Right ventricle myocardium superior (tissue), 1 donor: ENCODE measurements around the gene AK2. TPM values are rescaled to one million over a fixed set of nuclear protein-coding genes. Genes with fewer than 3 reads are reported as not detected.
"Not testable (repeated sequence)": the region's sequence is repeated elsewhere in the genome, so short reads cannot be mapped to it uniquely, and the experiment has no call there.

Experiments used
- ATAC-seq: fragments of 200-7000 bp; cut with Tn5 transposase; one replicate; pipeline ENCODE4 v1.9.1; 2020; ENCODE audit warnings: mild to moderate bottlenecking; ENCODE audit not compliant: poor library complexity
- DNase-seq: peaks from one replicate; pipeline ENCODE4 v3.0.0-alpha.2; 2020
- intact Hi-C: fragments of 100-400 bp; cut with DNase I; formaldehyde crosslinking; loops from one replicate; pipeline ENCODE4 v1.11.2; 2022
- total RNA-seq: library from RNA; stranded (reverse); fragmentation: NEBNext Ultra II Directional; extraction: Animal tissue kit (Norgen Biotek cat#: 25700); gene quantifications from one replicate; pipeline ENCODE4 v1.2.1, GENCODE V29; 2021
- donor health status: DM: no; HTN: yes; CAD: no; lungs with severe emphysema.

The AK2 gene
- total RNA-seq, 1 donor from 2014 or later = 124 TPM

DNA sequence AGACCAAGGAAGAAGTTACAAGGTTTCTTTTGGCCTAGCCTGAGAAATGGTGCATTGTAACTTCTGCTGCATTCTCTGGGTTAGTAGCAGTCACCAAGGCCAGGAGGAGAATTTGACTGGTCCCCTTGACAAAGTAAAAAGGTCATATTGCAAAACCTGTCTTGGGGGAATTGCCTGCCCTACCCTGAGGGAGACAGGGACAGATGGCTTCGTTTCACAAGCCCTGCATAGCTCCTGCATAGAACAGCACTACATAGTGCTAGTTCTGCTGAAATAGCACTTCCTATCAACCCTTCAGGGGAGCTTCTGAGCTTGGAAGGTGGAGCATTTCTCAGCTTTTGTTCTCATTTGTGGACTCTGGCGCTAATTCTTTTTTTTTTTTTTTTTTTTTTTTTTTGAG, 20.4 kb upstream of the AK2 start:
- intact Hi-C loops = loop anchor here (5.0 kb wide), 1 partner anchor 125 kb away; no protein-coding TSS in a partner anchor

DNA sequence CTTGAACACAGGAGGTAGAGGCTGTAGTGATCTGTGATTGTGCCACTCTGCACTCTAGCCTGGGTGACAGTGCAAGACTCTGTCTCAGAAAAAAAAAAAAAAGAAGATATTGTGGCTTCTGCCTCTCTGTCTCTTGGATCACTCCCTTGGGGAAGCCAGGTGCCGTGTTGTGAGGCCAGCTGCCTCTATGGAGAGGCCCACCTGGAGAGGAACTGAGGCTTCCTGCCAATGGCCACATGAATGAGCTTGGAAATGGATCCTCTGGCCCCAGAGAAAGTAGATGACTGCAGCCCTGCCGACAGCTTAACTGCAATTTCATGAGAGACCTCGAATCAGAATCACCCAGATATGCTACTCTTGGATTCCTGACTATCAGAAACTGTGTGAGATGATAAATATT, 19.7 kb upstream of the AK2 start:
- DNase-seq (no peak), ATAC-seq (no peak)
- intact Hi-C loops = loop anchor here (5.0 kb wide), 1 partner anchor 124 kb away; no protein-coding TSS in a partner anchor

More for the DNA sequence above, 20.4 kb upstream of the AK2 start:
- ATAC-seq = no peak
- no peak for DNase-seq

DNA sequence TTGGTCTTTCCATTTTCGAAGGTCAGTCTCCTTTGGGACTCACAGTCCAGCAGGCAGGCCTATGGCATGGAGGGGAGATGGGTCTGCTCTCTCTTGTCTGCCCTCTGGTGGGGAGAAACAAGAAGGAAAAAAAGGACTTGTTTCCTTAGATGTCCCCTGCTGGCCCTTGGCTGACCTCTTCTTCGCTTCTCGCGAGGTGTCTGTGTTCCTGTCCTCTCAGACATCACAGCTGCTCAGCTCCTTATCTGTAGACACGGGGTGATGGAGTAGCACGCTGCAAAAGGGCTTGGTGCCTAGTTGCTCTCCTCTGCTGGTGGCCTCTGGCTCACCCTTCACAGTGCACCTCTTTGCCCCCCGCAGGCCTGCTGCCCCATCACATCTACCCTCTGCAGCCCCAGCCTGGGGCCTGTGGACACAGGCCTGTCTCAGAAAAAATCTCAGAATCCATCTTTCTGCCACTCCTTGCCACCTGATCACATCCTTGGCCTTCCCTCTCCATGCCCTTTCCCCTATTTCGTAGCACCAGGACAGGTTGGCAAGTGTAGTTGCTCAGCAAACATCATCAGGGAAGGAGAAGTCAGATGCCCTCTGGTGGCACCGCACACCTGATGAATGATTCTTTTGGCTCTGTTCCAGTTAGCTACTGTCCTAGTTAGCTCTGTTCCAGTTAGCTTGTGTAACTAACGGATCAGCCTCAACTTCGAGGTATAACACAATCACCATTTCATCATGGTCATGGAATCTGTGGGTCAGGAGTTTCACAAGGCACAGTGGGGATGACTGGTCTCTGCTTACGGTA, 18.7 kb upstream of the AK2 start:
- DNase-seq (peak; percentile 88), ATAC-seq (peak; percentile 93)
- intact Hi-C loops = loop anchor here (5.0 kb wide), 1 partner anchor 123 kb away; no protein-coding TSS in a partner anchor

DNA sequence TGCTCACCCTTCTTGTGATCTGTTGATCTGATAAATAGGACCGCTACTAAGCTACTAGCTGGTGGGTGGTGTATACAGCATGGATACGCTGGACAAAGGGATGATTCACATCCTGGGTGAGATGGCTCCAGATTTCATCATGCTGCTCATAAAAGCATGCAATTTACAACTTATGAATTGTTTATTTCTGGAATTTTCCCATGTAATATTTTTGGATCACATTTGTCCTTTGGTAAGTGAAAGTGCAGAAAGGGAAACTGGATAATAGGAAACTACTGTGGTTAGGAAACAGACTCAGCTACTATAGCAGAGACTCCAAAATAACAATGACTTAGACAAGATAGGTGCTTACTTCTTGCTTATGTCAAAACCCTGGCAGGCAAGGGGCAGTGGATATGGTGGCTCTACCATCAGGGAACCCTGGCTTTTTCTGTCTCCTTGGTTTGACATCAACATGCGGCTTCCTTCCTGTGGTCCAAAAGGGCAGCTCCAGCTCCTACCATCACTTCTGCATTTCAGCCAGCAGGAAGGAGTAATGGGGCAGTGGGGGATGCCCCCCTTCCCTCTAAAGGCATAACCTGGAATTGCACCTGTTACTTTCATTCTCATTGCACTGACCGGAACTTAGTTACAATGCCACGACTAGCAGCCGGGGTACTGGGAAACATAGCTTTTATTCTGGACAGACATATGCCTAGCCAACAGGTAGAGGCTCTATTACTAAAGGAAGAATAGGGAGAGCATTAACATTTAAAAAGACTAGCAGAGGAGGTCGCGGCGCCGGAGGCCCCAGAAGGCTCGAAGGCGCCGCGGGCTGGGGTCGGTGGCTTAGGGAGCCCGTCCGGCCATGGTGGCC, 13.8 kb upstream of the AK2 start:
- ATAC-seq (no peak), DNase-seq (no peak)
- intact Hi-C loops = no loop called here

DNA sequence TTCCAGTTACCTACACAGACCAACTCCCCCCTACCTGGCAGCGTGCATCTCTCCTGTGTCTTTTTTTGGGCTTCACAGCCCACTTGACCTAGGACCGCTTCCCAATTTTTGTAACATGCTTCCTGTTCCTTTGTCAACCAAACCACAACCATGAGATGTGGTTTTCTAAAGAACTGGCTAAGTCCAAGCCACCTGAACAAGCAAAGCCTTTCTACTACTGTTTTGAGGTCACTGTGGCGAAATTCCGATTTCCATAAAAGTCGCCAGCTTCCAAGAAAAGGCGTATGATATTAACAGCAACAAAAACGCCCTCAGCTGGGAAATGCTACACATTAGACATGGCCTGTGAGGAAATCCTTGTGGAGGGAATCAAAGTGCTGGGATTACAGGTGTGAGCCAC, 12.7 kb upstream of the AK2 start:
- intact Hi-C loops = no loop called here
- no peak for DNase-seq

DNA sequence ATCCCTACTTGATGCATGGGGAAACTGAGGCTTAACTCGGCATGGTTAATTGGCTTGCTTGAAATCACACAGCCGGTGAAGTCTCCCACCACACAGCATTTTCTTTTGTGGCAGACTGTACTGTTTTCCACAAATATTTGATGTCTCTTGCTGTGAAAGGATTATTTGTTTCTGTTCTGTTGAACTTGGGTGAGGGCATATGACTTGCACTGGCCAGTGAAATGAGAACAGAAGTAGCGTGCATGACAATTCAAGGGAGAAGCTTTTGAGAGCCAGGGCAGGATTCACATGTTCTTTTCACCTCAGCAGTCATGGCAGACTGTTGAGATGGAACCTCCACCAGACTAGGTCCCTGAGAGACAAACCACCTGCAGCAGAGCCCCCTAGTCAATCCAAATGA, 11.7 kb upstream of the AK2 start:
- DNase-seq = no peak
- no peak for ATAC-seq
- intact Hi-C loops = no loop called here

More for the DNA sequence above, 12.7 kb upstream of the AK2 start:
- no peak for ATAC-seq

DNA sequence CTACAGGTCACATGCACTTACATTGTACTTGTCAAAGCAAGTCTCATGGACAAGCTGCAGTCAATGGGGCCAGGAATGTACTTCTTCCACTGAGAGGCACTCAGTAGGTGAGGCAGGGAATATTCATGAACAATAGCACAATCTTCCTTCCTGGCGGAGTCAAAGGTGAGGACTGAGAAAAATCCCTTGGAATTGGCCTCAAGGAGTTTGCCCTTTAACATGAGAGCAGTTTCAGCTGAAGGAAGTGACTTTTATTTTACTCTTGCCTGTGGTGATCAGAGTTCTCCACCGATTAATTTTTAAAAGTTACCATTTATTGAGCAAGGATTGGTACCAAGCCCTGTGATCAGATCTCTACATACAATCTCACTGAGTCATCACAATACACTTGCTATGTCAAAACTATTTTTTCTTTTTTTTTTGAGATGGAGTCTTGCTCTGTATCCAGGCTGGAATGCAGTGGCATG, 11.2 kb upstream of the AK2 start:
- intact Hi-C loops = no loop called here
- ATAC-seq (no peak), DNase-seq (no peak)

DNA sequence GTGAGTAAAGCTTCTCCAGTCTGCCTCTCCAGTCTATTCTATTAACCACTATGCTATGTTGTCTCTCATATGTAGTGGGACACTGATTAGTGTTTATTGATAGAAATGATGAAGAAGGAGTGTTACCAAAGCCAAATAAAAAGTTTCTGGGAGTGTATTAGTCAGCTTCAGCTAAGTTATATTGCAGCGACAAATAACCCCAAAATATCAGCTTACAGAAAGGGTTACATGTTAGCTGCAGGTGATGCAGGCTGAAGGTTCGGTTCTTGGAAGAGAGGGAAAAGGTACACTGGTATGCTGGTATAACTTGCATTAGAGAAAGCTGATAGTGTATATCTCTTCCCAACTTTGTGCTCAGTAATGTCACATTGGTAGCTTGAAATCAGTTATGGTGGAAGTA, 10.6 kb upstream of the AK2 start:
- intact Hi-C loops = no loop called here
- no peak for DNase-seq
- ATAC-seq = no peak

DNA sequence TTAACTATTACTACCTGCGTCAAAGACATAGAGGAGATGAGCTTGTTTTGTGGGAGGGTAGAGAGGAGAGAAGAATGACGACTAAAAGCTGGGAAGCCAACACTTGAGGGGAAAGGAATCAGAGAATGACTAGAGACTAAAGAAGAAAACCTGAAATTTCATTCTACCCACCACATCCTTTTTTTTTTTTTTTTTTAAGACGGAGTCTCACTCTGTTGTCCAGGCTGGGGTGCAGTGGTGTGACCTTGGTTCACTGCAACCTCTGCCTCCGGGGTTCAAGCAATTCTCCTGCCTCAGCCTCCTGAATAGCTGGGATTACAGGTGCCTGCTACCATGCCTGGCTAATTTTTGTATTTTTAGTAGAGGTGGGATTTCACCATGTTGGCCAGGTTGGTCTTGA, 9.6 kb upstream of the AK2 start:
- intact Hi-C loops, DNase-seq, ATAC-seq: not testable (repeated sequence)

DNA sequence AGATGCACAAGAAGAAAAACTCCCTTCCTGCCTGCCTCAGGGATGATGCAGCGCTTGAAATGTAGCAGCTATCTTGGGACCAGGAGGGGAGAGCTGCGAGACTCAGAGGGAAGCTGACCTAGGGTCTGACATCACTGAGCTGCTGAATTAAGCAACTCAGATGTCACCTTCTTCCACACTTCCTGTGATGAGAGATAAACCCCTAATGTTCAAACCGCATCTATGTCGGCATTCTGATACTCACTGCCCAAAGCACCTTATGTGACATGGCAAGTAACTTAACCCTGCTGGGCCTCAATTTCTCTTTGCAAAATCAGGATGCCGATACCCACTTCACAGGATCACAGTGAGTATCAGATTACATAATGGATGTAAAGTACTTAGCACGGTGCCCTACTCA, 9.1 kb upstream of the AK2 start:
- no peak for DNase-seq
- no peak for ATAC-seq
- intact Hi-C loops = no loop called here

DNA sequence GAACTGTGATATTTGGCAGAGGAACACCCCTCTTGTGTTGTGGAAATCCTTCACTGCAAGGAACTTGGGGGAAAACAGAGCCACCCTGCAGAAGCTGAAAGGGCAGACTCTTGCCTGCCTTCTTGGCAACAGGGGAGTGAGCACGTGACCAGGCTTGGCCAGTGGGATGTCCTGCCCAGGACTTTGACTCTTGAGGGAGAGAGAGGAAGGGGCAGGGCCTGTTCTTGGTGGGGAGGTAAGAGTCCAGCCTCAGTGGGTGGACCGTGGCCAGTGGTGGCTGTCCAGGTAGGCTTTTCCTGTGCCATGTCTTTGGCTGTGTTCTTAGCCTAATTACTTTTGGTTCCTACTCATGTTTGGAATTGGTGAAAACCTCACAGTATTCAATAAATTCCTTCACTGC, 8.6 kb upstream of the AK2 start:
- no peak for DNase-seq
- intact Hi-C loops = no loop called here
- ATAC-seq = peak; percentile 45

DNA sequence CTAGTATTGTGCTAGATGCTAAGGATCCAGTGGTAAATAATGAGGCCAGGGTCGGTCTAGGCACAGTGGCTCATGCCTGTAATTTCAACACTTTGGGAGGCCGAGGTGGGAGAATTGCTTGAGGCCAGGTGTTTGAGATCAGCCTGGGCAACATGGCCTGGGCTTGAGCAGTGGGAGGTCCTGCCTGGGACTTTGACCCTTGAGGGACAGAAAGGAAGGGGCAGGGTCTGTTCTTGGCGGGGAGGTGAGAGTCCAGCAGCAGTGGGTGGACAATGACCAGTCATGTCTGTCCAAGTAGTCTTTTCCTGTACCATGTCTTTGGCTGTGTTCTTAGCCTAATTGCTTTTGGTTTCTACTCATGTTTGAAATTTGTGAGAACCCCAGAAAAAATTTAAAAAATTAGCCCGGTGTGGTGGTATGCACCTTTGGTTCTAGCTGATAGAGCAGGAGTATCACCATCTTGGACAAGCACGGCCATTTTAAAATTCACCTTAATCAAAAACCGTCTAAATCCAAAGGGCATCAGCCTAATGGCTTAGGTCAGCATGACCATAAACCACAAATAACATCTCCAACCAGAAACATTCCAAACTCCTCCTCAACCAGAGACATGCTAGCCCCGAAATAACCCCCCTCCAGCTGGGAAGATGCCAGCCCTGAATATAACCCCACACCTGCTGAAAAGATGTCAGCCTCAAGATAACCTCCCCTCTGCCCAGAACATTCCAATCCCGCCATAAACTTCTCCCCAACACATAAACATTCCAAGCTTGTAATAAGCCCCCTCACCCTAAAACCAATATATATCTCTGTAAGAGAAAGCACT, 6.8 kb upstream of the AK2 start:
- no peak for ATAC-seq
- no peak for DNase-seq
- intact Hi-C loops = no loop called here

DNA sequence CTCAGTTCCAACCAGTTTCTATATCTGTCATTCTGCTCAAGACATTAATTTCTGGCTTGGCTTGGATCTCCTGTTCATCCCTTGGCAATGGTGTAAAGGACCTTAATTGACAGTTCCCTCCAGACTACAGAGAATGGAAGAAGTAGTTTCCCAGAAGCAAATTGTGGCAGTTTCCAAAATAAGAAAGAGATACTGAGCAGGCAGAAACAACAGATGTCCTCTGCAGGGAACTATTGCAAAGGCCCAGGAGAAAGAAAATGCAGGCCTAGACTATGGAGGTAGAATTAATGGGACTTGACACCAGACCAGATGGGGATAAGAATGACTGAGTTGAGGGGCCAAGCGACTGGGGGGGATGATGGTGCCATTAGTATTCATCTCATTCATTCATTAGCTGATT, 6.1 kb upstream of the AK2 start:
- no peak for ATAC-seq
- no peak for DNase-seq
- intact Hi-C loops = no loop called here

DNA sequence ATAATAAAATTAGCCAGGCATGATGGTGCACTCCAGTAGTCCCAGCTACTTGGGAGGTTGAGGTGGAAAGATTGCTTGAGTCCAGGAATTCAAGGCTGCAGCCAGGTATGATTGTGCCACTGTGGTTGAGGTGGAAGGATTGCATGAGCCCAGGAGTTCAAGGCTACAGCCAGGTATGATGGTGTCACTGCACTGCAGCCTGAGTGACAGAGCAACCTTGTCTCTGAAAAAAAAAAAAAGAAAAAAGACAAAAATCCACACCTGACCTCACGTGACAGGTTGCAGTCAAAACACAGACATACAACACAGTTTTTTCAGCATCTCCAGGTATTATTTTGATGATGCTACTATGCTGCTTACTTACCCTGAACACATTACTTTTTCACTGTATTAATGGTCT, 4.3 kb upstream of the AK2 start:
- DNase-seq (no peak), ATAC-seq (no peak)
- intact Hi-C loops = no loop called here

DNA sequence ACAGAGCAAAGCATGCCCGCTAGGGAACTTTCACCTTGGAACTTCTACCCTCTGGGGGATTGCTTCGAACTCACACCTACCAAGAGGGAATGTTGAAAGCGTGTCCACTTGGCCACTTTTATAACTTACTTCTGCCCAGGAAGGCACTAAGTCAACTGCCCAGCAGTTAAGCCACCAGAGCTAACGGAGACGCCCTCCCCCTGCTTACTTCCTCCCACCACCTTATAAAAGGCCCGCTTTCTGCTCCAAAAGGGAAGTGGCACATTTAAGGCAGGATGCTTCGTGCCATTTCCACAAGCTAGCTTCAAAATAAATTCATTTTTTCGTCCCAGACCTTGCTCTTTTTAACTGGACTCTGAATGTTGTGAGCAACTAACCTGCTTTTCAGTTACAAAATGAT, 3.2 kb upstream of the AK2 start:
- intact Hi-C loops = no loop called here
- DNase-seq = no peak
- ATAC-seq = no peak

DNA sequence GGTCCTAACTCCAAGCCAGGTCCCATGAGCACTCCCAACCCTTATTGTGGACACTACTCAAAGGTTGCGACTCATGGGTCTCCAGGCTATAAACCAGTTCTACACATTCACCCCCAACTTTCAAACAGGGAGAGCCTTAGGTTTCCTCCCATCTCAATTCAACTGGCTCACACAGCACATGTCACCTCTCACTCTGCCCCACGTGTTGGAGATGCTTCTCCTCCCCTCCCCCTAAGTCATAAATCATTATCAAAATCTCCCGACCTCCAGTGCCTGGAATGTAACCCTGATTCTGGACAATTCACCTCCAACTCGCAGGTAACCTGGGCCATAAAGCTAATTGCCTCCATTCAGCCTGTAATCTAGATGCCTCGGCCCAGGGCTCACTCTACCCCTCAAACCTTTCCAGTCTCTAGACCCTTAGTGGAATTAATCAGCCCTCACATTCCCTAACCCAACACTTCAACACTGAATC, 595 bp downstream of the AK2 start:
- ATAC-seq = peak; percentile 7
- no peak for DNase-seq
- intact Hi-C loops = no loop called here

DNA sequence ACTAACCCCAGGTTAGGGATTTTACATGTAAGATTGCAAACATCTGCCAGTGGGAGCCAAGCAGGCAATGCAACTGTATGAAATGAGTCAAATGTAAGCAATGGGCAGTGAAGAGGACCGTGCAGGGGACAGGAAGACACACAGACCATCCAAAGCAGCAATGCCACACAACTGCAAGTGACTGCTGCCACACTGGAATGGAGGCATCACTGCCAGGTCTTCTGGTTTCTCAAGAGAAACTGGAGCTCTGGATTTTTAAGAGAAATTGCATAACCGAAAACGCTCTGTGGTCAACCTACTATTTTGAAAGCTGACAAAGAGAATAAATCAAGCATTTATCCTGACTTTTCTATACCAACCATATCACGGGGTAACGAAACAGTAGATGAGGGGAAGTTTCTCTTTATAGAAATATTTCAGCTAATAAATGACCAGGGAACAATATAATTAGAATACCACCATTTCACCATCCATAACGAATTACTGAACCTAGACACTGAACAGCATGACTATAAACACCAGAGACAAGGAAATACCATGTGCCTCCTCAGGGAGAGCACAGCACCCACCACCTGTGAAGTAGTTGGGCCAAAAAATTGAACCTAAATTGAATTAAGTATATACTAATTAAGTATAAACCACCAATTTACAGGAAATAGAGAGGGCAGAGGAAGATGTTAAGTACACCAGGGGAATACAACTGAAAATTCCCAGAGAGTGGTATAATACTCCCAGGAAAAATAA, 4.4 kb downstream of the AK2 start:
- intact Hi-C loops = no loop called here
- ATAC-seq = no peak
- DNase-seq = no peak

DNA sequence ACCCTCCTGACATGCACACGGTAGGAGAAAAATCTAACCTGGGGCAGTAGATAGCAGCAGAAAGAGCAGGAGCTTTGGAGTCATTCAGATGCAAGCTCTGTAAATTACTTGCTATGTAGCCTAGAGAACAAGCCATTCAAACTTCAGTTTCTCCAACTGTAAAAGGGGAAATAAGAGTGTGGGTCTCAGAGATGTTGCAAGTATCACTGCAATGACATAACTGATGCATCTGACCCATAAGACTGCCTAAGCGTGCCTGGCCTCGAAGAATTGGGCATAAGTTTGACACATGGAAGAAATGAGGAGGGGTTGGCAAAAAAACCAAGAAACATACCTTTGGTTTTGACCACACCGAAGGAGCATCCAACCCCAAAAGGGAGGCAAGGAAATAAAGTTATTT, 5.2 kb downstream of the AK2 start:
- intact Hi-C loops = no loop called here
- ATAC-seq = no peak
- DNase-seq = no peak
